ENCODE measurements around the gene DNAH8. TPM values are rescaled to one million over a fixed set of nuclear protein-coding genes. Genes with fewer than 3 reads are reported as not detected.

Gene DNAH8
- total and polyA plus RNA-seq, 4 donors = 0.01 to 0.37 (median 0.11) TPM

DNA sequence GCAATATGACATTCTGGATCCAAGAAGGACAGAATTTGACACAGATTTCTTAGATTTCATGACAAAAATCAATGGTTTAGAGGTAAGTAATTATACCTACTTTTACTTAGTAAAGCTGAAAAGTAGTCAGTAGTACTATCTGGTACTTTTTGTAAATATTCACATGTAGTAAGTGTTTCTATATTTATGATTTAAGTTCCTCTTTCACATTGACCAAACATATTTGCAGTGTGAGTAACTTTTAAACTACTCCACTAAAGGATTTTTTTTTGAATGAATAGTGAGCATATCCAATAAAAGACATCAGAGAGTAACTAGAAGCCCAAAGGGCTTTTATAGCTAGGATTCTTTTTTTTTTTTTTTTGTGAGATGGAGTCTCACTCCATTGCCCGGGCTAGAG lies 60.8 kb downstream of the DNAH8 start:
- H3K9ac ChIP-seq (ENCODE audit: insufficient read depth in 1 of 2, low read length in 2 of 2) = no peak overlapping the region
- H3K27ac ChIP-seq (ENCODE audit: low read depth in 1 of 2, low read length in 1 of 2) = no peak overlapping the region
- H3K9me3 ChIP-seq (ENCODE audit: control insufficient read depth in 4 of 4, insufficient read depth in 3 of 4, low read length in 3 of 4) = no peaks in the 10 kb centered on the region
- TF ChIP-seq, protein P1, sequence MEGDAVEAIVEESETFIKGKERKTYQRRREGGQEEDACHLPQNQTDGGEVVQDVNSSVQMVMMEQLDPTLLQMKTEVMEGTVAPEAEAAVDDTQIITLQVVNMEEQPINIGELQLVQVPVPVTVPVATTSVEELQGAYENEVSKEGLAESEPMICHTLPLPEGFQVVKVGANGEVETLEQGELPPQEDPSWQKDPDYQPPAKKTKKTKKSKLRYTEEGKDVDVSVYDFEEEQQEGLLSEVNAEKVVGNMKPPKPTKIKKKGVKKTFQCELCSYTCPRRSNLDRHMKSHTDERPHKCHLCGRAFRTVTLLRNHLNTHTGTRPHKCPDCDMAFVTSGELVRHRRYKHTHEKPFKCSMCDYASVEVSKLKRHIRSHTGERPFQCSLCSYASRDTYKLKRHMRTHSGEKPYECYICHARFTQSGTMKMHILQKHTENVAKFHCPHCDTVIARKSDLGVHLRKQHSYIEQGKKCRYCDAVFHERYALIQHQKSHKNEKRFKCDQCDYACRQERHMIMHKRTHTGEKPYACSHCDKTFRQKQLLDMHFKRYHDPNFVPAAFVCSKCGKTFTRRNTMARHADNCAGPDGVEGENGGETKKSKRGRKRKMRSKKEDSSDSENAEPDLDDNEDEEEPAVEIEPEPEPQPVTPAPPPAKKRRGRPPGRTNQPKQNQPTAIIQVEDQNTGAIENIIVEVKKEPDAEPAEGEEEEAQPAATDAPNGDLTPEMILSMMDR (IDR thresholded peaks at IDR 0.05; ENCODE audit: control extremely low read depth, extremely low read depth) = no peak
- peaks cover 0 to 2% (median 0%) of the 10 kb centered on the region in 3 donors for H3K27me3 ChIP-seq (ENCODE audit: control insufficient read depth in 3 of 3, insufficient read depth in 3 of 3, low read length in 2 of 3)
- H3K4me1 ChIP-seq (ENCODE audit: control insufficient read depth in 5 of 5, insufficient read depth in 5 of 5, low read length in 5 of 5) = peaks cover 0 to 6% (median 0%) of the 10 kb centered on the region in 5 donors
- no peak overlapping the region for H3K4me3 ChIP-seq
- ATAC-seq (ENCODE audit: insufficient read depth, low FRiP score) (no peak), DNase-seq (no peak)
- no peaks in the 10 kb centered on the region for H3K36me3 ChIP-seq (ENCODE audit: control insufficient read depth in 4 of 4, insufficient read depth in 4 of 4, low read length in 4 of 4)
- 96 to 100% methylated on average over 1 of the region's 1 CpG for WGBS, 2 donors

DNA sequence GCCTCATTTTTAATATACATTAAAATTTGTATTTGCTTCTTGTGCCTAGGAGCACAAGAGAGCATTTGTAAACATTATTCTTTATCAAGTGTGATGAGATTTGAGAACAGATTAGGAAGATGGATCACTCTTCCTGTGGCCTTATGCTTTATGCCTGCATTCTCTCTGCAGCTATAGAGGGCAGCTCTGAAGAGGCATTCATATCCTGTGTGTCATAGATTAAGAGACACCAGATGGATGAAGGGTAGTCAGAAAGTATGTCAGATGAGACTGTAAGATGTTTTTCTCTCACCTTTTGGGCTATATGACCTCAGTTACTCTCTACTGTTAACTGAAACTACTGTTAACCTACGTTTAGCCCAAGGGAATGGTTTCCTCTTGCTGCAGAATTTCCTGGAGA lies 61.4 kb downstream of the DNAH8 start:
- TF ChIP-seq, protein P1 (IDR thresholded peaks at IDR 0.05; ENCODE audit: control extremely low read depth, extremely low read depth) = no peak
- Histone ChIP-seq H3K27me3 (ENCODE audit: control insufficient read depth in 3 of 3, insufficient read depth in 3 of 3, low read length in 2 of 3) (peaks cover 0 to 2% (median 0%) of the 10 kb centered on the region in 3 donors), H3K9ac (ENCODE audit: insufficient read depth in 1 of 2, low read length in 2 of 2) (no peak overlapping the region), H3K9me3 (ENCODE audit: control insufficient read depth in 4 of 4, insufficient read depth in 3 of 4, low read length in 3 of 4) (no peaks in the 10 kb centered on the region), H3K4me3 (no peak overlapping the region), H3K4me1 (ENCODE audit: control insufficient read depth in 5 of 5, insufficient read depth in 5 of 5, low read length in 5 of 5) (no peaks in the 10 kb centered on the region), H3K36me3 (ENCODE audit: control insufficient read depth in 4 of 4, insufficient read depth in 4 of 4, low read length in 4 of 4) (no peaks in the 10 kb centered on the region), H3K27ac (ENCODE audit: low read depth in 1 of 2, low read length in 1 of 2) (no peak overlapping the region)
- no peak for ATAC-seq (ENCODE audit: insufficient read depth, low FRiP score)
- no peak for DNase-seq
- 65 to 82% methylated on average over 1 of the region's 1 CpG for WGBS, 2 donors

GRCh38 chr6:38779310-38780062 lies 64.4 kb downstream of the DNAH8 start:
- Histone ChIP-seq H3K4me1 (ENCODE audit: control insufficient read depth in 5 of 5, insufficient read depth in 5 of 5, low read length in 5 of 5) (no peaks in the 10 kb centered on the region), H3K27ac (ENCODE audit: low read depth in 1 of 2, low read length in 1 of 2) (no peak overlapping the region), H3K4me3 (no peak overlapping the region), H3K9ac (ENCODE audit: insufficient read depth in 1 of 2, low read length in 2 of 2) (no peak overlapping the region), H3K27me3 (ENCODE audit: control insufficient read depth in 3 of 3, insufficient read depth in 3 of 3, low read length in 2 of 3) (peaks cover 0 to 2% (median 0%) of the 10 kb centered on the region in 3 donors), H3K9me3 (ENCODE audit: control insufficient read depth in 4 of 4, insufficient read depth in 3 of 4, low read length in 3 of 4) (no peaks in the 10 kb centered on the region), H3K36me3 (ENCODE audit: control insufficient read depth in 4 of 4, insufficient read depth in 4 of 4, low read length in 4 of 4) (no peaks in the 10 kb centered on the region)
- 93 to 98% methylated on average over 4 of the region's 4 CpGs for WGBS, 2 donors
- ATAC-seq (ENCODE audit: insufficient read depth, low FRiP score) (no peak), DNase-seq (no peak)
- TF ChIP-seq, protein P1 (IDR thresholded peaks at IDR 0.05; ENCODE audit: control extremely low read depth, extremely low read depth) = no peak
